MM.1S (cell line): ENCODE measurements around the gene SUGP2.

Experiments used
- EZH2 ChIP-seq: fragments of 300-600 bp; sonication (generic); optimal IDR thresholded peaks from 2 replicates; pipeline ENCODE3; 2017; ENCODE audit warnings: low read depth, mild to moderate bottlenecking, antibody characterized with exemption, low read length, mixed read lengths
- EZH2phosphoT487 ChIP-seq: fragments of 300-600 bp; sonication (generic); IDR thresholded peaks from 2 replicates; pipeline ENCODE4 v1.6.1; 2018; ENCODE audit warnings: antibody characterized with exemption, low read length
- TF ChIP-seq, protein P1 (sequence below): fragments of 300-600 bp; sonication (generic); IDR thresholded peaks from 2 replicates; pipeline ENCODE4 v1.5.1; 2016; ENCODE audit warnings: antibody characterized with exemption, low read length, mixed read lengths

DNA sequence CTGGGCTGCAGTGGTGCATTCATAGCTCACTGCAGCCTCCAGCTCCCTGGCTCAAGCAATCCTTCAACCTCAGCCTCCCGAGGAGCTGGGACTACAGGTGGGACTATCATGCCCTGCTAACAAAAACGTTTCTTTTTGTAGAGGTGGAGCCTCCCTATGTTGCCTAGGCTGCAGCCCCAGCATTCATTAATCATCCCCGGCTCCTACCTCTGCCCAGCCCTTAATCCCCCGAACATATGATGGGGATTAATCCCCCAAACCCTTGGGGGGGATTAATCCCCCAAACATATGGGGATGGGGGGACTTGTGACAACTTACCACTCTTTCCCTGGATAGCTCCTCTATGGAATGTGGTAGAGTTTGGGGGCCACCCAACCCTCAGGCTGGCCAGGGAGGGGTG, 45.9 kb downstream of the SUGP2 start:
- TF ChIP-seq, protein P1, sequence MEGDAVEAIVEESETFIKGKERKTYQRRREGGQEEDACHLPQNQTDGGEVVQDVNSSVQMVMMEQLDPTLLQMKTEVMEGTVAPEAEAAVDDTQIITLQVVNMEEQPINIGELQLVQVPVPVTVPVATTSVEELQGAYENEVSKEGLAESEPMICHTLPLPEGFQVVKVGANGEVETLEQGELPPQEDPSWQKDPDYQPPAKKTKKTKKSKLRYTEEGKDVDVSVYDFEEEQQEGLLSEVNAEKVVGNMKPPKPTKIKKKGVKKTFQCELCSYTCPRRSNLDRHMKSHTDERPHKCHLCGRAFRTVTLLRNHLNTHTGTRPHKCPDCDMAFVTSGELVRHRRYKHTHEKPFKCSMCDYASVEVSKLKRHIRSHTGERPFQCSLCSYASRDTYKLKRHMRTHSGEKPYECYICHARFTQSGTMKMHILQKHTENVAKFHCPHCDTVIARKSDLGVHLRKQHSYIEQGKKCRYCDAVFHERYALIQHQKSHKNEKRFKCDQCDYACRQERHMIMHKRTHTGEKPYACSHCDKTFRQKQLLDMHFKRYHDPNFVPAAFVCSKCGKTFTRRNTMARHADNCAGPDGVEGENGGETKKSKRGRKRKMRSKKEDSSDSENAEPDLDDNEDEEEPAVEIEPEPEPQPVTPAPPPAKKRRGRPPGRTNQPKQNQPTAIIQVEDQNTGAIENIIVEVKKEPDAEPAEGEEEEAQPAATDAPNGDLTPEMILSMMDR, result no peak
- TF ChIP-seq EZH2 (no peak), EZH2phosphoT487 (no peak)
